Stimulated activated CD4-positive, alpha-beta T cell treated with anti-CD3 and anti-CD28 coated beads, Interleukin-4, amount 100 ng/mL, for 1 hour (primary cell): ENCODE measurements around the gene ABCC3.

Experiments used
- DNase-seq: peaks from one replicate; pipeline ENCODE4 v3.0.0-alpha.2; 2020

Gene ABCC3

GRCh38 chr17:50634224-50634914, at the start of gene ABCC3:
TSS of gene ABCC3 (plus strand) at chr17:50634881. CDS start at chr17:50634937, 56 bp downstream.
- DNase-seq, result no peak

GRCh38 chr17:50585346-50585745, 49.3 kb upstream of the ABCC3 start:
- DNase-seq, result no peak

- DNase-seq, result no peak
Observed at GRCh38 chr17:50585891-50586290, 48.8 kb upstream of the ABCC3 start.

GRCh38 chr17:50586421-50587247, 48.0 kb upstream of the ABCC3 start:
- DNase-seq, result no peak

- no peak for DNase-seq
Observed at GRCh38 chr17:50587571-50587970, 47.1 kb upstream of the ABCC3 start.

- DNase-seq, result no peak
Observed at GRCh38 chr17:50588391-50589049, 46.2 kb upstream of the ABCC3 start.

- no peak for DNase-seq
Observed at GRCh38 chr17:50589095-50589705, 45.5 kb upstream of the ABCC3 start.

- DNase-seq, result no peak
Observed at GRCh38 chr17:50590946-50591737, 43.5 kb upstream of the ABCC3 start.

- no peak for DNase-seq
Observed at GRCh38 chr17:50593321-50593720, 41.4 kb upstream of the ABCC3 start.

- DNase-seq, result no peak
Observed at GRCh38 chr17:50594128-50594823, 40.4 kb upstream of the ABCC3 start.

- DNase-seq, result no peak
Observed at GRCh38 chr17:50594892-50595291, 39.8 kb upstream of the ABCC3 start.

GRCh38 chr17:50596191-50597037, 38.3 kb upstream of the ABCC3 start:
- no peak for DNase-seq

GRCh38 chr17:50598487-50598886, 36.2 kb upstream of the ABCC3 start:
- DNase-seq, result no peak

- DNase-seq, result no peak
Observed at GRCh38 chr17:50599606-50600005, 35.1 kb upstream of the ABCC3 start.

- DNase-seq, result no peak
Observed at GRCh38 chr17:50601823-50602375, 32.8 kb upstream of the ABCC3 start.

- DNase-seq, result no peak
Observed at GRCh38 chr17:50602836-50603235, 31.8 kb upstream of the ABCC3 start.

- no peak for DNase-seq
Observed at GRCh38 chr17:50603340-50603739, 31.3 kb upstream of the ABCC3 start.

- no peak for DNase-seq
Observed at GRCh38 chr17:50604513-50604912, 30.2 kb upstream of the ABCC3 start.

GRCh38 chr17:50605429-50605828, 29.3 kb upstream of the ABCC3 start:
- DNase-seq, result no peak

- no peak for DNase-seq
Observed at GRCh38 chr17:50607522-50608175, 27.0 kb upstream of the ABCC3 start.
